CD14-positive monocyte (primary cell): ENCODE data around the gene FAM227B. TPM values are rescaled to one million over a fixed set of nuclear protein-coding genes. Genes with fewer than 3 reads are reported as not detected.

Source experiments
- DNase-seq, 3 donors: peaks; one replicate each; pipeline ENCODE4 v3.0.0-alpha.2; 2011 to 2022
- H2AFZ ChIP-seq: 2 replicates; pipeline ENCODE4 v1.6.0; 2012; ENCODE audit warnings: mild to moderate bottlenecking, low read depth, low read length, inconsistent platforms; ENCODE audit not compliant: insufficient read depth, poor library complexity, severe bottlenecking
- H3K27ac ChIP-seq, 2 donors: 1 replicate in 1 of 2; 2 replicates in 1 of 2; pipeline ENCODE4 v1.5.1; 2012 to 2013; ENCODE audit warnings: low read length in 2 of 2, control low read depth in 1 of 2, inconsistent platforms in 1 of 2, low read depth in 1 of 2, mild to moderate bottlenecking in 1 of 2
- H3K27me3 ChIP-seq, 2 donors: one replicate each; pipeline versions ENCODE4 v1.6.0 to v1.6.1; 2011 to 2013; ENCODE audit warnings: low read length in 2 of 2; ENCODE audit not compliant: control insufficient read depth in 2 of 2, insufficient read depth in 2 of 2
- H3K36me3 ChIP-seq, 2 donors: replicated peaks in 1 of 2; 1 replicate in 1 of 2; 2 replicates in 1 of 2; pipeline versions ENCODE4 v1.5.1 to v1.6.1; 2012 to 2013; ENCODE audit warnings: low read length in 2 of 2, control low read depth in 1 of 2, inconsistent platforms in 1 of 2, mild to moderate bottlenecking in 1 of 2; ENCODE audit not compliant: insufficient read depth in 2 of 2, control insufficient read depth in 1 of 2
- H3K4me1 ChIP-seq, 2 donors: 1 replicate in 1 of 2; 2 replicates in 1 of 2; pipeline versions ENCODE4 v1.5.1 to v1.6.1; 2012 to 2013; ENCODE audit warnings: low read length in 2 of 2, control low read depth in 1 of 2, inconsistent platforms in 1 of 2, mild to moderate bottlenecking in 1 of 2, moderate library complexity in 1 of 2; ENCODE audit not compliant: insufficient read depth in 2 of 2, control insufficient read depth in 1 of 2
- H3K4me2 ChIP-seq: replicated peaks from 2 replicates; pipeline ENCODE3; 2012; ENCODE audit warnings: low read length, moderate library complexity, mild to moderate bottlenecking; ENCODE audit not compliant: poor library complexity, severe bottlenecking; ENCODE audit errors: extremely low read depth
- H3K4me3 ChIP-seq, 3 experiments: fragments of 200-600 bp in 1 of 3; sonication (generic) in 1 of 3; replicated peaks in 1 of 3; 1 replicate in 2 of 3; 2 replicates in 1 of 3; pipeline ENCODE4 v1.5.1; 2011 to 2013; ENCODE audit warnings: low read length in 3 of 3, mild to moderate bottlenecking in 3 of 3, control low read depth in 2 of 3, low read depth in 2 of 3, inconsistent platforms in 1 of 3, moderate library complexity in 1 of 3
- H3K79me2 ChIP-seq: 2 replicates; pipeline ENCODE4 v1.6.0; 2012; ENCODE audit warnings: mild to moderate bottlenecking, control low read depth, inconsistent platforms, low read length, moderate library complexity; ENCODE audit not compliant: insufficient read depth
- H3K9ac ChIP-seq: 2 replicates; pipeline ENCODE4 v1.6.0; 2017; ENCODE audit warnings: low read length, mild to moderate bottlenecking; ENCODE audit not compliant: insufficient read depth, poor library complexity, severe bottlenecking
- H3K9me3 ChIP-seq, 2 donors: replicated peaks in 1 of 2; 1 replicate in 1 of 2; 2 replicates in 1 of 2; pipeline versions ENCODE4 v1.5.1 to v1.6.1; 2012 to 2013; ENCODE audit warnings: low read length in 2 of 2, control low read depth in 1 of 2; ENCODE audit not compliant: control insufficient read depth in 1 of 2, insufficient read depth in 1 of 2
- H4K20me1 ChIP-seq: 2 replicates; pipeline ENCODE4 v1.6.0; 2012; ENCODE audit warnings: mild to moderate bottlenecking, low read length, control low read depth, moderate library complexity; ENCODE audit not compliant: insufficient read depth
- H3K27ac Mint-ChIP-seq, 7 donors: one replicate each; pipeline ENCODE4 v1.8.0; 2020; ENCODE audit warnings: mild to moderate bottlenecking in 7 of 7, mixed read lengths in 7 of 7, moderate library complexity in 6 of 7, inconsistent platforms in 2 of 7
- H3K27me3 Mint-ChIP-seq, 3 donors: one replicate each; pipeline ENCODE4 v1.8.0; 2021 to 2022; ENCODE audit warnings: low read depth in 3 of 3, mild to moderate bottlenecking in 3 of 3, mixed read lengths in 3 of 3, moderate library complexity in 3 of 3, inconsistent platforms in 1 of 3
- H3K36me3 Mint-ChIP-seq, 2 donors: one replicate each; pipeline ENCODE4 v1.8.0; 2020; ENCODE audit warnings: mixed read lengths in 2 of 2, inconsistent platforms in 1 of 2, mild to moderate bottlenecking in 1 of 2
- H3K4me1 Mint-ChIP-seq: one replicate; pipeline ENCODE4 v1.8.0; 2020; ENCODE audit warnings: mild to moderate bottlenecking, mixed read lengths
- H3K4me3 Mint-ChIP-seq, 2 donors: one replicate each; pipeline ENCODE4 v1.8.0; 2020; ENCODE audit warnings: mild to moderate bottlenecking in 2 of 2, mixed read lengths in 2 of 2, moderate library complexity in 1 of 2
- H3K9me3 Mint-ChIP-seq, 7 donors: one replicate each; pipeline ENCODE4 v1.8.0; 2020 to 2022; ENCODE audit warnings: mixed read lengths in 7 of 7, mild to moderate bottlenecking in 6 of 7, moderate library complexity in 6 of 7, inconsistent platforms in 2 of 7
- WGBS: methylation state at CpG from one replicate; pipeline ENCODE4 v1.1.5; 2013; ENCODE audit warnings: missing lambda C conversion rate; ENCODE audit not compliant: insufficient coverage; 5-methylcytosine and 5-hydroxymethylcytosine counted together
- intact Hi-C, 2 donors: fragments of 100-400 bp; cut with micrococcal nuclease; formaldehyde crosslinking; loops; one replicate each; pipeline versions ENCODE4 v1.15.0 to v1.15.1; 2023
- polyA plus RNA-seq, 3 donors: library from polyadenylated mRNA; depleted of rRNA in 1 of 3; unstranded in 2 of 3; stranded (reverse) in 1 of 3; fragments of 300-500 nt in 2 of 3; fragments of >200 nt in 1 of 3; fragmentation: Illumina TruSeq in 2 of 3; gene quantifications; 1 replicate in 2 of 3; 2 replicates in 1 of 3; pipeline ENCODE4 v1.2.3, GENCODE V29; 2012 to 2021
- TF ChIP-seq, protein P1 (sequence below): fragments of 200-600 bp; IDR thresholded peaks from one replicate; pipeline ENCODE4 v1.8.0; 2022; ENCODE audit warnings: antibody characterized with exemption, mild to moderate bottlenecking

Gene FAM227B
- polyA plus RNA-seq, 3 donors, result 0.28 to 0.72 (median 0.49) TPM

- no peaks in the 10 kb centered on the region for H3K27me3 ChIP-seq
- H3K4me3 ChIP-seq, result peak overlapping the region in 1 of 3 experiments; percentile 42
- H3K36me3 ChIP-seq, result no peaks in the 10 kb centered on the region
- peak overlapping the region in 2 of 7 donors; percentile 72 to 83 for H3K27ac Mint-ChIP-seq
- WGBS, result no CpG with 5 or more reads among the region's 5 CpGs
- peak overlapping the region in 1 of 2 donors; percentile 73 for H3K27ac ChIP-seq
- no peaks in the 10 kb centered on the region for H3K79me2 ChIP-seq
- peaks cover 17% of the 10 kb centered on the region in 2 donors for H3K4me1 ChIP-seq
- no peaks in the 10 kb centered on the region for H4K20me1 ChIP-seq
- peaks cover 0 to 3% (median 0%) of the 10 kb centered on the region in 7 donors for H3K9me3 Mint-ChIP-seq
- H3K36me3 Mint-ChIP-seq, result no peaks in the 10 kb centered on the region
- peak in 1 of 3 donors; percentile 11 for DNase-seq
- H3K4me1 Mint-ChIP-seq, result peaks cover 18% of the 10 kb centered on the region
- intact Hi-C loops, result no loop called here
- H3K4me2 ChIP-seq, result peak overlapping the region; percentile 55
- TF ChIP-seq, protein P1, sequence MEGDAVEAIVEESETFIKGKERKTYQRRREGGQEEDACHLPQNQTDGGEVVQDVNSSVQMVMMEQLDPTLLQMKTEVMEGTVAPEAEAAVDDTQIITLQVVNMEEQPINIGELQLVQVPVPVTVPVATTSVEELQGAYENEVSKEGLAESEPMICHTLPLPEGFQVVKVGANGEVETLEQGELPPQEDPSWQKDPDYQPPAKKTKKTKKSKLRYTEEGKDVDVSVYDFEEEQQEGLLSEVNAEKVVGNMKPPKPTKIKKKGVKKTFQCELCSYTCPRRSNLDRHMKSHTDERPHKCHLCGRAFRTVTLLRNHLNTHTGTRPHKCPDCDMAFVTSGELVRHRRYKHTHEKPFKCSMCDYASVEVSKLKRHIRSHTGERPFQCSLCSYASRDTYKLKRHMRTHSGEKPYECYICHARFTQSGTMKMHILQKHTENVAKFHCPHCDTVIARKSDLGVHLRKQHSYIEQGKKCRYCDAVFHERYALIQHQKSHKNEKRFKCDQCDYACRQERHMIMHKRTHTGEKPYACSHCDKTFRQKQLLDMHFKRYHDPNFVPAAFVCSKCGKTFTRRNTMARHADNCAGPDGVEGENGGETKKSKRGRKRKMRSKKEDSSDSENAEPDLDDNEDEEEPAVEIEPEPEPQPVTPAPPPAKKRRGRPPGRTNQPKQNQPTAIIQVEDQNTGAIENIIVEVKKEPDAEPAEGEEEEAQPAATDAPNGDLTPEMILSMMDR, result no peak
- H3K4me3 Mint-ChIP-seq, result no peak overlapping the region
- H3K9me3 ChIP-seq, result no peaks in the 10 kb centered on the region
- H3K27me3 Mint-ChIP-seq, result no peaks in the 10 kb centered on the region
- no peak overlapping the region for H3K9ac ChIP-seq
- peak overlapping the region; percentile 86 for H2AFZ ChIP-seq
Observed at GRCh38 chr15:49439678-49440395, 180.8 kb downstream of the FAM227B start.

DNA sequence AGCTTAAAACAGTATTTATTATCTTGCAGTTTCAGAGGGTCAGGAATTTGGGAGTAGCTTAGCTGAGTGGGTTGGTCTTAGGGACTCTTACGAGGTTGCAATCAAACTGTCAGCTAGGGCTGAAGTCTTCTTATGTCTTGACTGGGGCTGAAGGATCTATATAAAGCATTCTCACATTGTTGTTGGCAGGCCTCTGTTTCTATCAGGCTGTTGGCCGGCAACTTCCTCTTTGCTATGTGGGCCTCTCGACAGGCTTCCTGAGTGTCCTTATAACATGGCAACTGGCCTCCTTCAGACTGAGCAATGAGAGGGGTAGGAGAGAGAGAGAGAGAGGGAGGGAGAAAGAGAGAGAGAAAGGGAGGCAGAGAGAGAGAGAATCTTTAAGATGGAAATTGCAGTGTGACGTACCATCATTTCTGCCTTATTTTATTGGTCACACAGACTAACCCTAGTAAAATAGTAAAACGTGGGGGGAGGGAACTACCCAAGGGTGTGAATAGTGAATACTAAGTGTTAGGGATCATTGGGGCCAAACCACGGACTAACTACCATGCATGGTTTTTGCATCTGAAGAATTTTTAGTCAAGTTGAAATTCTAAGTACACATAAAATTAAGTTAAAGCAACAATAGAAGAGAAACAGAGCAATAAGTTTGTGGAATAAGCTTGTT, 181.5 kb downstream of the FAM227B start:
- WGBS, result 0% methylated on average over 2 of the region's 6 CpGs
- Mint-ChIP-seq H3K9me3 (peaks cover 0 to 3% (median 0%) of the 10 kb centered on the region in 7 donors), H3K36me3 (no peaks in the 10 kb centered on the region), H3K27ac (peak overlapping the region; percentile 4 to 89 (median 77)), H3K4me3 (peak overlapping the region; percentile 25 to 85), H3K4me1 (peaks cover 18% of the 10 kb centered on the region), H3K27me3 (no peaks in the 10 kb centered on the region)
- no peaks in the 10 kb centered on the region for H3K9me3 ChIP-seq
- H4K20me1 ChIP-seq, result no peaks in the 10 kb centered on the region
- H2AFZ ChIP-seq, result peak overlapping the region; percentile 86
- H3K27me3 ChIP-seq, result no peaks in the 10 kb centered on the region
- peak overlapping the region in 1 of 2 donors; percentile 73 for H3K27ac ChIP-seq
- H3K4me1 ChIP-seq, result peaks cover 17% of the 10 kb centered on the region in 2 donors
- H3K4me2 ChIP-seq, result peak overlapping the region; percentile 55
- TF ChIP-seq, protein P1, result no peak
- no peaks in the 10 kb centered on the region for H3K36me3 ChIP-seq
- no peaks in the 10 kb centered on the region for H3K79me2 ChIP-seq
- intact Hi-C loops, result no loop called here
- peak; percentile 38 to 63 (median 54) for DNase-seq
- peak overlapping the region in 1 of 3 experiments; percentile 42 for H3K4me3 ChIP-seq
- H3K9ac ChIP-seq, result no peak overlapping the region
